HT-29 (cell line): ENCODE results near the gene ITGAX. TPM values are rescaled to one million over a fixed set of nuclear protein-coding genes. Genes with fewer than 3 reads are reported as not detected.

Experiments used
- DNase-seq: peaks from one replicate; pipeline ENCODE4 v3.0.0-alpha.2; 2015; ENCODE audit warnings: low spot score
- total RNA-seq: library from RNA; depleted of rRNA; stranded (reverse); fragments of >200 nt; shearing (Covaris generic); gene quantifications from 2 replicates; pipeline ENCODE4 v1.2.3, GENCODE V29; 2014

Gene ITGAX
- total RNA-seq, 1 experiment from 2014 or later = 0.15 TPM

DNA sequence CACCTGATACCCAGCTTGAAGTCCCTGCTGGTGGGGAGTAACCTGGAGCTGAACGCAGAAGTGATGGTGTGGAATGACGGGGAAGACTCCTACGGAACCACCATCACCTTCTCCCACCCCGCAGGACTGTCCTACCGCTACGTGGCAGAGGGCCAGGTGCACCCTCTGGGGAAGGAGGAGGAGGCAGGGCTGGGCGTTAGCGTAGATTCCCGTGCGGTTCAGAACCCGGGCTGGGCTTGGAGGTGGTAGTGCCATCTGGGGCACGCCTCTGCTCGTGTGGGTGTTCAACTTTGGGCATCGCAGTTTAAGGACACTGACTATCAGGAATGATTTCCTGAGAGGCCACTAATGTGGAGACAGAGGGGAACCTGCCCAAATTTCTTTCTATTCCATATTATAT lies 18.3 kb downstream of the ITGAX start:
- DNase-seq = no peak

GRCh38 chr16:31375231-31375630 lies 20.3 kb downstream of the ITGAX start:
- DNase-seq = no peak

- DNase-seq = no peak
Observed at GRCh38 chr16:31376705-31377104, 21.7 kb downstream of the ITGAX start.

DNA sequence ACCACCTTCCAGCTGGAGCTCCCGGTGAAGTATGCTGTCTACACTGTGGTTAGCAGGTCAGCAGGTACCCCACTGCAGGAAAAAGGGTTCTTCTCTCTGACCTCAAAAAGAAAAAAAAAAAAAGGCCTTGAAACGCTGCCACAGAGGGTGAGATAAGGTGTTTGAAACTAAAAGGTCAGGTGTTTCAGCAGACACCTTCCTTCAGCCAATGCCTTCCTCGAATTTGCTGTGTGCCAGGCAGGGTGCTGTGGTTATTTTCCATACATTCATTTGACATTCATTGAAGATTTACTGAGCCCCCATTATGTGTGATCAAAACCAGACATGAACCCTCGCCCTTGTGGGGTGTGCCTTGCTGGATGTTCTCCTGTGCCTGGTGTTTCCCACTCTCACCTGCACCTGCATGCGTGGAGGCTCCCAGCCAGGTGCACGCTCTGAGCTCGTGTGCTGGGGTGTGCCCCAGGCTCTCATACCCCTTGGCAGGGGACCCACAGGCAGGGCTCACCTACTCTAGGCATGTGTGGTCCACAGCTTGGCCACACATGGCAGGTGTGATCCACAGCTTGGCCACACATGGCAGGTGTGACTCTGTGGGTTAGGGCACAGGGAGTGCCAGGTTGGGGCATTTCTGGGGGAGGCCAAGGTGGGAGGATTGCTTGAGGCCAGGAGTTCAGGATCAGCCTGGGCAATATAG lies 22.4 kb downstream of the ITGAX start:
- no peak for DNase-seq

DNA sequence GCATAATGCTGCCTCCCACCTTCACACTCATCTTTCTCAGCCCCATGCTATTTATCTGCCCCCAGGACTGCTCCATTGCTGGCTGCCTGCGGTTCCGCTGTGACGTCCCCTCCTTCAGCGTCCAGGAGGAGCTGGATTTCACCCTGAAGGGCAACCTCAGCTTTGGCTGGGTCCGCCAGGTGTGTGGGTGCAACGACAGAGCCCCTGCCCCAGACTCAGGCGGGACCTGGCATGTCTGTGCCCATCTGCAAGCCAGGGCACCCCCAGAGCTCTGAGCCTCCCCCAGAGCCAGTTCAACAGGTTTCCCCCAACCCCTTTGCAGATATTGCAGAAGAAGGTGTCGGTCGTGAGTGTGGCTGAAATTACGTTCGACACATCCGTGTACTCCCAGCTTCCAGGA lies 25.2 kb downstream of the ITGAX start:
- no peak for DNase-seq

DNA sequence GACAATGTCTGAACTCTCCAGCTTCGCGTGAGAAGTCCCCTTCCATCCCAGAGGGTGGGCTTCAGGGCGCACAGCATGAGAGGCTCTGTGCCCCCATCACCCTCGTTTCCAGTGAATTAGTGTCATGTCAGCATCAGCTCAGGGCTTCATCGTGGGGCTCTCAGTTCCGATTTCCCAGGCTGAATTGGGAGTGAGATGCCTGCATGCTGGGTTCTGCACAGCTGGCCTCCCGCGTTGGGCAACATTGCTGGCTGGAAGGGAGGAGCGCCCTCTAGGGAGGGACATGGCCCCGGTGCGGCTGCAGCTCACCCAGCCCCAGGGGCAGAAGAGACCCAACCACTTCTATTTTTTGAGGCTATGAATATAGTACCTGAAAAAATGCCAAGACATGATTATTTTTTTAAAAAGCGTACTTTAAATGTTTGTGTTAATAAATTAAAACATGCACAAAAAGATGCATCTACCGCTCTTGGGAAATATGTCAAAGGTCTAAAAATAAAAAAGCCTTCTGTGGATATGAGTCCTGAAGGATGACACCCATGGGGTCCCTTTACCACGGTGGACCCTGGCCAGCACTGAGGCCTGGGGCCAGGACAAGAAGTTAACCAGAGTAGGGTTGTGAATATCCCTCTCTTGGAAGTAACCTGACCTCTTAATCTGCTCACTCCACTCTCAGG lies 27.6 kb downstream of the ITGAX start:
- peak; percentile 44 for DNase-seq

- DNase-seq = peak; percentile 49
Observed at GRCh38 chr16:31385680-31386079, 30.7 kb downstream of the ITGAX start.

DNA sequence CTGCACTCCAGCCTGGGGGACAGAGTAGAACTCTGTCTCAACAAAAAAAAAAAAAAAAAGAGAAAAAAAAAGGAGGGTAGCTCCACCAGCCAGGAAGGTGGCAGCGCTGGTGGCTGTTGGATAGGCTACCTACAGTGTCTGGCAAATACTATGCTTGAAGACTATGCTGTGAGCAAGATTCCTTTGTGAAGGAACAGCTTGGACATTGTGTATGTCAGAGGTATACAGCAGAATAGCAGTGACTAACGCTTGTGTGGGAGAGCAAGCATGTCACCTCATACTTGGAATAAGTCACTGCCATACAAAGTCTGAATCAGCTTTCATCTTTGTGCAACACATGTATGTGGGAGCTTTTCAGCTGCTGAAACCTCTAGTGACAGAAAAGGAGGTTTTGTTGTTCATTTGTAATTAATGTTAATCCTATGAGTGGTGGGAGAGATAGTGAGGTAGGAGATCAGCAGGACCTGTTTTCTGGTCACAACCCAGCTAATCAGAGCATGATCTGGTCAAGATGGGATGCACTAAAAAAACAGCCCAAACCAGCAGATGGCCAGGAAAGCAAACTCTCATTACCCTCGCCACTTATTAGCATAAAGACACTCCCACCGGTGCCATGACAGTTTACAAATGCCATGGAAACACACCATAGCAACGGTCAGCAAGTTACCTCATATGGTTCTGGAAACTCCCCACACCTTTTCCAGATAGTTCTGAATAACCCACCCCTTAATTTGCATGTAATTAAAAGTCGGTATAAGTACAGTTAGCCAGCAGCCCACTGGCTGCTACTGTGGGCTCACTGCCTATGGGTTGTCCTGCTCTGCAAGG lies 31.4 kb downstream of the ITGAX start:
- DNase-seq = peak; percentile 57

- DNase-seq = no peak
Observed at GRCh38 chr16:31388535-31388934, 33.6 kb downstream of the ITGAX start.

GRCh38 chr16:31390504-31391041 lies 35.6 kb downstream of the ITGAX start:
- no peak for DNase-seq

GRCh38 chr16:31393056-31393455 lies 38.1 kb downstream of the ITGAX start, which contains the start of gene ITGAD:
TSS of gene ITGAD (plus strand) at chr16:31393335. CDS start at chr16:31393361, 26 bp downstream.
- no peak for DNase-seq

- no peak for DNase-seq
Observed at GRCh38 chr16:31395647-31396046, 40.7 kb downstream of the ITGAX start.

- DNase-seq = no peak
Observed at GRCh38 chr16:31397096-31397660, 42.2 kb downstream of the ITGAX start.

- DNase-seq = no peak
Observed at GRCh38 chr16:31397701-31398100, 42.7 kb downstream of the ITGAX start.

DNA sequence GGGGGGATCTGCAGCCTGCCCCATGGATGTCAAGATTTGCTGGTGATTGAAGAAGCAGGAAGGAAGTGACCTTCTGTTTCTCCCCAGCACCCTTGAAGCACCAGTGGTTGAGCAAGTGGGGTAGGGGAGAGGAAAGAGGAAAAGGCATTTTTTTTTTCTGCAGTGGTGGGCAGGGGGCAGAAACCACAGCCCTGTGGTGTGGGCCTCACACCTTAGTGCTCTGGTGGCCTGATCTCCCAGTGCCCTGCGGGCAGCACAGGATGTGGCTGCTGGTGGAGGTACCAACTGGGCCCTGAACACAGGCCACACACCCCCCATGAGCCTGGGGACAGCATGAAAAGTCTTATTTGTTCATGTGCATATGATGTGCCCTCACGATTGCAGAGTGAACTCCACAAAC lies 45.2 kb downstream of the ITGAX start:
- DNase-seq = no peak

- no peak for DNase-seq
Observed at GRCh38 chr16:31401436-31401835, 46.5 kb downstream of the ITGAX start.

DNA sequence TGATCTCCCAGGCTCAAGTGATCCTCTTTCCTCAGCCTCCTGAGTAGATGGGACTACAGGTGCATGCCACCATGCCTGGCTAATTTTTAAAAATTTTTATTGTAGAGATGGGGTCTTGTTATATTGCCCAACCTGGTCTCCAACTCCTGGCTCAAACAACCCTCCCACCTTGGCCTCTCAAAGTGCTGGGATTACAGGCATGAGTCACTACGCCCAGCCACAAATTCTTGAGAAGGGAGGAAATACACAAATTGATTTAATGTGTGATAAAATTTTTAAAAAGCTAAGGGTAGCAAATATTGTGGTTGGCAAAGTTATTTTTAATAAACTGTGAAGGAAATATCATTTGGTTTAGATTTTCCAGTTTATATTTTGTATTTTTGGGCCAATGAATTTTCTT lies 47.7 kb downstream of the ITGAX start:
- DNase-seq = peak; percentile 17

DNA sequence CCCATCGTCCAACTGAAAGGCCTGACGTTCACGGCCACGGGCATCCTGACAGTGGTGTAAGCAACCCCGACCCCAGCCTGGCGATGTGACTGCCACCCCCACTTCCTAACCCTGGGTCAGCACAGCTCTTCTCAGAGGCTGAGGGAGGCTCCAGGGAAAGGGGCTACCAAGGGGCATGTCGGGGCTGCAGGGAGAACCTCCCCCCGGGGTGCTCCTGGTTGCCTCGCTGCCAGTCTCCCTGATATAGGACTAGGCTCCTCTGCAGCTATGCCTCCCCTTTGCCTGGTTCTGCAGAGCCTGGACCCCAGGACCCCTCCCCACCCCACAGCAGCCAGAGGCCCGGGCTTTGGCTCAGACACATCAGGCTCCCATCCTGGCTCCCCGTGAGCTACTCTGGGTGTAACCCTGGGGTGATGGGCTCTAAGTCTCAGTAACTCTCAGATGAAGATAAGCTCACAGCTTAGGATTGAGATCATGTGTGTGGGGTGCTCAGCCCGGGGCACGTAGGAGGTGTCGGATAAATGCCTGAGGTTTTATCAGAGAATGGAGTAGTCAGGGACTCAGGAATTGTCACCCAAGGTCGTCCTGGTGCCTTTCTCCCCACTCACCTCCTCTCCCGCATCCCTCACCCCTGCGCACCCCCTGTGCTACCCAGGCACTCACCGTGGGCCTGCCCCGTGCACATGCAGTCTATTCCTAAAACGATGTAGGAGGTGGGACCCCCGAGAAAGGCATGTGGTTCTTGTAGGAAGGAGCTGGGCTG lies 48.8 kb downstream of the ITGAX start:
- DNase-seq = no peak

GRCh38 chr16:31404353-31405064 lies 49.5 kb downstream of the ITGAX start:
- no peak for DNase-seq

GRCh38 chr16:31407406-31407805 lies 52.4 kb downstream of the ITGAX start:
- DNase-seq = no peak
